GM12878 (cell line): ENCODE measurements around the gene KIFBP. TPM values are rescaled to one million over a fixed set of nuclear protein-coding genes. Genes with fewer than 3 reads are reported as not detected.

ENCODE experiments used
- CBX5 ChIP-seq: sonication (generic); IDR thresholded peaks from 2 replicates; pipeline ENCODE4 v1.6.1; 2016; ENCODE audit warnings: low read depth, moderate library complexity, mild to moderate bottlenecking, inconsistent platforms
- EP300 ChIP-seq, 2 experiments: fragments of 150-350 bp in 1 of 2; IDR thresholded peaks; 2 replicates each; pipeline ENCODE4 v1.6.1; 2011 to 2012; ENCODE audit warnings: low read depth in 2 of 2, low read length in 2 of 2, borderline replicate concordance in 1 of 2, improper control_type of control experiment in 1 of 2, inconsistent platforms in 1 of 2; ENCODE audit not compliant: control insufficient read depth in 1 of 2
- HDGF ChIP-seq: fragments of 450-650 bp; IDR thresholded peaks from 2 replicates; pipeline ENCODE4 v1.6.1; 2016; ENCODE audit warnings: antibody characterized with exemption
- IKZF1 ChIP-seq: fragments of 450-650 bp; conservative IDR thresholded peaks from 2 replicates; pipeline ENCODE4 v1.6.1; 2017; ENCODE audit warnings: antibody characterized with exemption, mild to moderate bottlenecking
- JUNB ChIP-seq: IDR thresholded peaks from 2 replicates; pipeline ENCODE4 v1.6.1; 2016; ENCODE audit warnings: antibody characterized with exemption, mild to moderate bottlenecking
- KLF5 ChIP-seq: fragments of 450-650 bp; IDR thresholded peaks from 2 replicates; pipeline ENCODE4 v1.6.1; 2014; ENCODE audit warnings: mild to moderate bottlenecking; ENCODE audit not compliant: partially characterized antibody
- MYC ChIP-seq: IDR thresholded peaks from 2 replicates; pipeline ENCODE4 v1.6.1; 2011; ENCODE audit warnings: mild to moderate bottlenecking, low read length, moderate library complexity, inconsistent platforms; ENCODE audit not compliant: insufficient read depth, insufficient replicate concordance, insufficient read length, severe bottlenecking
- NFXL1 ChIP-seq: fragments of 450-650 bp; IDR thresholded peaks from 2 replicates; pipeline ENCODE4 v1.6.1; 2017; ENCODE audit warnings: antibody characterized with exemption, mild to moderate bottlenecking, borderline replicate concordance
- POLR2AphosphoS2 ChIP-seq: IDR thresholded peaks from 2 replicates; pipeline ENCODE4 v1.6.1; 2011; ENCODE audit warnings: low read depth, mild to moderate bottlenecking, low read length, improper control_type of control experiment, moderate library complexity
- POU2F2 ChIP-seq: IDR thresholded peaks from 3 replicates; pipeline ENCODE4 v1.6.1; 2011; ENCODE audit warnings: low read depth, mild to moderate bottlenecking, low read length, borderline replicate concordance
- STAT3 ChIP-seq: IDR thresholded peaks from 2 replicates; pipeline ENCODE4 v1.6.1; 2011; ENCODE audit warnings: low read depth, low read length, improper control_type of control experiment
- TARDBP ChIP-seq: IDR thresholded peaks from 2 replicates; pipeline ENCODE4 v1.6.1; 2016; ENCODE audit warnings: borderline replicate concordance
- ZNF207 ChIP-seq: fragments of 450-650 bp; IDR thresholded peaks from 2 replicates; pipeline ENCODE4 v1.6.1; 2014; ENCODE audit warnings: antibody characterized with exemption, mild to moderate bottlenecking, borderline replicate concordance
- ZNF384 ChIP-seq: IDR thresholded peaks from 2 replicates; pipeline ENCODE4 v1.6.1; 2012; ENCODE audit warnings: low read depth, mild to moderate bottlenecking, low read length, improper control_type of control experiment, borderline replicate concordance
- polyA plus RNA-seq, 11 experiments: library from polyadenylated mRNA; depleted of rRNA in 4 of 11; unstranded in 6 of 11; stranded (reverse) in 5 of 11; fragments of >200 nt; fragmentation: Nextera tagmentation in 4 of 11; fragmentation: Illumina TruSeq in 1 of 11; extraction: Ambion mirVana in 4 of 11; extraction: Trizol in 1 of 11; gene quantifications; 1 replicate in 1 of 11; 2 replicates in 10 of 11; pipeline versions ENCODE4 v1.2.1 to v1.2.3, GENCODE V29; 2011 to 2016; ENCODE audit warnings: inconsistent platforms in 2 of 11, missing spikeins in 2 of 11, low read depth in 1 of 11
- total RNA-seq, 4 experiments: library from RNA; depleted of rRNA in 3 of 4; stranded (reverse); fragments of >200 nt in 3 of 4; fragmentation: Illumina TruSeq in 1 of 4; extraction: Trizol in 1 of 4; gene quantifications; 2 replicates each; pipeline versions ENCODE4 v1.2.1 to v1.2.3, GENCODE V29; 2013 to 2021
- TF ChIP-seq, protein P1 (sequence below): fragments of 450-650 bp; IDR thresholded peaks from 2 replicates; pipeline ENCODE4 v1.6.1; 2014; ENCODE audit warnings: mild to moderate bottlenecking
- TF ChIP-seq, protein P2 (sequence below): IDR thresholded peaks from 2 replicates; pipeline ENCODE4 v1.6.1; 2012; ENCODE audit warnings: mild to moderate bottlenecking, low read depth, low read length
- TF ChIP-seq, protein P3 (sequence below): fragments of 450-650 bp; formaldehyde crosslinking; IDR thresholded peaks from 2 replicates; pipeline ENCODE4 v1.4.0; 2020; ENCODE audit warnings: mild to moderate bottlenecking, moderate library complexity
- TF ChIP-seq, protein P4 (sequence below): fragments of 150-350 bp; IDR thresholded peaks from 2 replicates; pipeline ENCODE4 v1.6.1; 2014; ENCODE audit warnings: mild to moderate bottlenecking, low read depth, low read length

Gene KIFBP
- total and polyA plus RNA-seq, 10 of the 15 experiments (the other 5 are each of a cell fraction or from before 2014, with no cell fraction given): 8.6 to 29.5 (median 18.7) TPM

DNA sequence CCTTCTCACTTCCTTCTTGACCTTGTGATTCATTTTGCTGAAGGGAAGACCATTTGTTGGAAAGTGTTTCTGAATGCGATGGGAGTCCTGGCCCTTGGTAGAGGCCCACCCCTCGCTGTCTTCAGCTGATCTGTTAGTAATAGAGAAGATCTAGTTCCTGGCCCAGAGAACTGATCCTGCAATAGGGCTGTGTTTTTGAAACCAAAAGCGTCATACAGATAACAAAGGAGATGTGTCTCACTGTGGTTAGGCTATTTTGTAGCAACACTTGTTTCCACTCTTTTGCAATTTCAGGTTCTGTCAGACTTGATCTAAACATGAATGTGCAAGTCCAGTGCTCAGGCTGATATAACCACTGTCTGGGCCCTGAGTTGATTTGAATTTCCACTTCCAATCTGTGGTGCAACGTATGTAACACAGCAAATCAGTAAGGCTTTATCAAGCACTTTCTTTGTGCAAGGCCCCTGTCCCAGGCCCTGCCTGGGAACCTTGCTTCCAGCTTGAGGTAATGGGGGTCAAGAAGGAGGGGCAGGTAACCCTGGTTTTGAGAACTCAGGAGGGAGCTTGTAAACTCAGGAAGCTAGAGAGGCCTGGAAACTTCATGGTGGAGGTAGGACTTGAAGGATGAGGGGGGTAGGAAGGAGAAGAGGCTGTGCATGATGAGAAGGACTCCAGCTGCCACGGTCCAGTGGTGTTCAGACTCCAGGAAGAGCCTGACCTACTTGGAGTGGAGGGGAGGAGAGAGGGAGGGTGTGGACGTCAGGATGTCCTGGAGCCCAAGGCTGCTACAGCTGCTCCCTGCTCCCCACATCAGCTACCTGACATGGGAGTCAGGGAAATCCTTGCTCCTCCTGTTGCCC is 57.1 kb downstream of the KIFBP start (continued):
- TF ChIP-seq, protein P1, sequence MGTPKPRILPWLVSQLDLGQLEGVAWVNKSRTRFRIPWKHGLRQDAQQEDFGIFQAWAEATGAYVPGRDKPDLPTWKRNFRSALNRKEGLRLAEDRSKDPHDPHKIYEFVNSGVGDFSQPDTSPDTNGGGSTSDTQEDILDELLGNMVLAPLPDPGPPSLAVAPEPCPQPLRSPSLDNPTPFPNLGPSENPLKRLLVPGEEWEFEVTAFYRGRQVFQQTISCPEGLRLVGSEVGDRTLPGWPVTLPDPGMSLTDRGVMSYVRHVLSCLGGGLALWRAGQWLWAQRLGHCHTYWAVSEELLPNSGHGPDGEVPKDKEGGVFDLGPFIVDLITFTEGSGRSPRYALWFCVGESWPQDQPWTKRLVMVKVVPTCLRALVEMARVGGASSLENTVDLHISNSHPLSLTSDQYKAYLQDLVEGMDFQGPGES: no peak
- TF ChIP-seq ZNF384 (no peak), NFXL1 (no peak), ZNF207 (no peak), IKZF1 (peak; percentile 70), POU2F2 (no peak), POLR2AphosphoS2 (no peak), CBX5 (peak; percentile 78), JUNB (0 out of 2 replicates have a peak, but pooled peaks have one; percentile 47), STAT3 (no peak), EP300 (IDR thresholded peaks at IDR 0.05; ENCODE audit: borderline replicate concordance in 1 of 2, control insufficient read depth in 1 of 2, low read depth in 2 of 2, low read length in 2 of 2) (peak; percentile 78 to 84; a peak in 3 of 4 replicates), TARDBP (no peak), MYC (no peak), KLF5 (no peak), HDGF (peak; percentile 49; the same call in 1 of the 2 replicates)
- TF ChIP-seq, protein P2, sequence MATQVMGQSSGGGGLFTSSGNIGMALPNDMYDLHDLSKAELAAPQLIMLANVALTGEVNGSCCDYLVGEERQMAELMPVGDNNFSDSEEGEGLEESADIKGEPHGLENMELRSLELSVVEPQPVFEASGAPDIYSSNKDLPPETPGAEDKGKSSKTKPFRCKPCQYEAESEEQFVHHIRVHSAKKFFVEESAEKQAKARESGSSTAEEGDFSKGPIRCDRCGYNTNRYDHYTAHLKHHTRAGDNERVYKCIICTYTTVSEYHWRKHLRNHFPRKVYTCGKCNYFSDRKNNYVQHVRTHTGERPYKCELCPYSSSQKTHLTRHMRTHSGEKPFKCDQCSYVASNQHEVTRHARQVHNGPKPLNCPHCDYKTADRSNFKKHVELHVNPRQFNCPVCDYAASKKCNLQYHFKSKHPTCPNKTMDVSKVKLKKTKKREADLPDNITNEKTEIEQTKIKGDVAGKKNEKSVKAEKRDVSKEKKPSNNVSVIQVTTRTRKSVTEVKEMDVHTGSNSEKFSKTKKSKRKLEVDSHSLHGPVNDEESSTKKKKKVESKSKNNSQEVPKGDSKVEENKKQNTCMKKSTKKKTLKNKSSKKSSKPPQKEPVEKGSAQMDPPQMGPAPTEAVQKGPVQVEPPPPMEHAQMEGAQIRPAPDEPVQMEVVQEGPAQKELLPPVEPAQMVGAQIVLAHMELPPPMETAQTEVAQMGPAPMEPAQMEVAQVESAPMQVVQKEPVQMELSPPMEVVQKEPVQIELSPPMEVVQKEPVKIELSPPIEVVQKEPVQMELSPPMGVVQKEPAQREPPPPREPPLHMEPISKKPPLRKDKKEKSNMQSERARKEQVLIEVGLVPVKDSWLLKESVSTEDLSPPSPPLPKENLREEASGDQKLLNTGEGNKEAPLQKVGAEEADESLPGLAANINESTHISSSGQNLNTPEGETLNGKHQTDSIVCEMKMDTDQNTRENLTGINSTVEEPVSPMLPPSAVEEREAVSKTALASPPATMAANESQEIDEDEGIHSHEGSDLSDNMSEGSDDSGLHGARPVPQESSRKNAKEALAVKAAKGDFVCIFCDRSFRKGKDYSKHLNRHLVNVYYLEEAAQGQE: no peak
- TF ChIP-seq, protein P3, sequence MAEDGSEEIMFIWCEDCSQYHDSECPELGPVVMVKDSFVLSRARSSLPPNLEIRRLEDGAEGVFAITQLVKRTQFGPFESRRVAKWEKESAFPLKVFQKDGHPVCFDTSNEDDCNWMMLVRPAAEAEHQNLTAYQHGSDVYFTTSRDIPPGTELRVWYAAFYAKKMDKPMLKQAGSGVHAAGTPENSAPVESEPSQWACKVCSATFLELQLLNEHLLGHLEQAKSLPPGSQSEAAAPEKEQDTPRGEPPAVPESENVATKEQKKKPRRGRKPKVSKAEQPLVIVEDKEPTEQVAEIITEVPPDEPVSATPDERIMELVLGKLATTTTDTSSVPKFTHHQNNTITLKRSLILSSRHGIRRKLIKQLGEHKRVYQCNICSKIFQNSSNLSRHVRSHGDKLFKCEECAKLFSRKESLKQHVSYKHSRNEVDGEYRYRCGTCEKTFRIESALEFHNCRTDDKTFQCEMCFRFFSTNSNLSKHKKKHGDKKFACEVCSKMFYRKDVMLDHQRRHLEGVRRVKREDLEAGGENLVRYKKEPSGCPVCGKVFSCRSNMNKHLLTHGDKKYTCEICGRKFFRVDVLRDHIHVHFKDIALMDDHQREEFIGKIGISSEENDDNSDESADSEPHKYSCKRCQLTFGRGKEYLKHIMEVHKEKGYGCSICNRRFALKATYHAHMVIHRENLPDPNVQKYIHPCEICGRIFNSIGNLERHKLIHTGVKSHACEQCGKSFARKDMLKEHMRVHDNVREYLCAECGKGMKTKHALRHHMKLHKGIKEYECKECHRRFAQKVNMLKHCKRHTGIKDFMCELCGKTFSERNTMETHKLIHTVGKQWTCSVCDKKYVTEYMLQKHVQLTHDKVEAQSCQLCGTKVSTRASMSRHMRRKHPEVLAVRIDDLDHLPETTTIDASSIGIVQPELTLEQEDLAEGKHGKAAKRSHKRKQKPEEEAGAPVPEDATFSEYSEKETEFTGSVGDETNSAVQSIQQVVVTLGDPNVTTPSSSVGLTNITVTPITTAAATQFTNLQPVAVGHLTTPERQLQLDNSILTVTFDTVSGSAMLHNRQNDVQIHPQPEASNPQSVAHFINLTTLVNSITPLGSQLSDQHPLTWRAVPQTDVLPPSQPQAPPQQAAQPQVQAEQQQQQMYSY (CRISPR knock-in tag): no peak
- TF ChIP-seq, protein P4, sequence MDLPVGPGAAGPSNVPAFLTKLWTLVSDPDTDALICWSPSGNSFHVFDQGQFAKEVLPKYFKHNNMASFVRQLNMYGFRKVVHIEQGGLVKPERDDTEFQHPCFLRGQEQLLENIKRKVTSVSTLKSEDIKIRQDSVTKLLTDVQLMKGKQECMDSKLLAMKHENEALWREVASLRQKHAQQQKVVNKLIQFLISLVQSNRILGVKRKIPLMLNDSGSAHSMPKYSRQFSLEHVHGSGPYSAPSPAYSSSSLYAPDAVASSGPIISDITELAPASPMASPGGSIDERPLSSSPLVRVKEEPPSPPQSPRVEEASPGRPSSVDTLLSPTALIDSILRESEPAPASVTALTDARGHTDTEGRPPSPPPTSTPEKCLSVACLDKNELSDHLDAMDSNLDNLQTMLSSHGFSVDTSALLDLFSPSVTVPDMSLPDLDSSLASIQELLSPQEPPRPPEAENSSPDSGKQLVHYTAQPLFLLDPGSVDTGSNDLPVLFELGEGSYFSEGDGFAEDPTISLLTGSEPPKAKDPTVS: no peak
